H1 (cell line): Measurements from ENCODE around the gene LCE2B.

Experiments used
- CBX5 ChIP-seq: fragments of 300-800, 300-1000 bp; sonication (generic); IDR thresholded peaks from 2 replicates; pipeline ENCODE4 v1.7.1; 2016; ENCODE audit warnings: antibody characterized with exemption, low read length, low read depth
- CEBPB ChIP-seq: IDR thresholded peaks from 2 replicates; pipeline ENCODE4 v1.6.1; 2012; ENCODE audit warnings: low read depth, low read length
- CREB1 ChIP-seq: IDR thresholded peaks from 2 replicates; pipeline ENCODE4 v1.6.1; 2012; ENCODE audit warnings: inconsistent platforms
- CTCF ChIP-seq, 3 experiments: IDR thresholded peaks; 1 replicate in 2 of 3; 2 replicates in 1 of 3; pipeline versions ENCODE4 v1.5.1 to v1.6.1; 2011; ENCODE audit warnings: low read length in 3 of 3, mild to moderate bottlenecking in 3 of 3, inconsistent platforms in 2 of 3, low read depth in 1 of 3, moderate library complexity in 1 of 3; ENCODE audit not compliant: insufficient read depth in 1 of 3; ENCODE audit errors: control extremely low read depth in 1 of 3
- EP300 ChIP-seq, 2 experiments: IDR thresholded peaks; 1 replicate in 1 of 2; 2 replicates in 1 of 2; pipeline ENCODE4 v1.6.1; 2011 to 2012; ENCODE audit warnings: low read depth in 2 of 2, low read length in 2 of 2, mild to moderate bottlenecking in 2 of 2, borderline replicate concordance in 1 of 2, inconsistent platforms in 1 of 2, moderate library complexity in 1 of 2
- GABPA ChIP-seq: IDR thresholded peaks from 2 replicates; pipeline ENCODE4 v1.6.1; 2011; ENCODE audit warnings: mild to moderate bottlenecking, low read length, moderate library complexity, borderline replicate concordance; ENCODE audit not compliant: insufficient read depth
- HDAC2 ChIP-seq, 2 experiments: fragments of 300-600 bp in 1 of 2; sonication (generic) in 1 of 2; IDR thresholded peaks; 2 replicates each; pipeline ENCODE4 v1.6.1; 2011 to 2012; ENCODE audit warnings: low read depth in 2 of 2, low read length in 2 of 2, mild to moderate bottlenecking in 2 of 2, moderate library complexity in 2 of 2, borderline replicate concordance in 1 of 2, inconsistent platforms in 1 of 2
- MAX ChIP-seq: IDR thresholded peaks from 2 replicates; pipeline ENCODE4 v1.6.1; 2012; ENCODE audit warnings: inconsistent platforms
- POLR2AphosphoS5 ChIP-seq: IDR thresholded peaks from 2 replicates; pipeline ENCODE4 v1.6.1; 2011; ENCODE audit warnings: low read depth, low read length
- TEAD4 ChIP-seq: IDR thresholded peaks from 2 replicates; pipeline ENCODE4 v1.6.1; 2012; ENCODE audit warnings: low read depth, low read length, inconsistent platforms, mixed read lengths

GRCh38 chr1:152643945-152644344, 42.0 kb upstream of the LCE2B start:
- no peak for TF ChIP-seq GABPA
- no peak for TF ChIP-seq POLR2AphosphoS5
- TF ChIP-seq HDAC2 (IDR thresholded peaks at IDR 0.05; ENCODE audit: borderline replicate concordance in 1 of 2, low read depth in 2 of 2, low read length in 2 of 2), result no peak
- no peak for TF ChIP-seq CTCF (IDR thresholded peaks at IDR 0.05; ENCODE audit: control extremely low read depth in 1 of 3, insufficient read depth in 1 of 3, low read depth in 1 of 3, low read length in 3 of 3)
- no peak for TF ChIP-seq CREB1
- no peak for TF ChIP-seq CEBPB
- no peak for TF ChIP-seq EP300 (IDR thresholded peaks at IDR 0.05; ENCODE audit: borderline replicate concordance in 1 of 2, low read depth in 2 of 2, low read length in 2 of 2)
- TF ChIP-seq TEAD4, result no peak
- TF ChIP-seq CBX5, result no peak
- TF ChIP-seq MAX, result no peak
